ENCODE data around the gene UBC. TPM values are rescaled to one million over a fixed set of nuclear protein-coding genes. Genes with fewer than 3 reads are reported as not detected.

UBC gene
- total RNA-seq (1,000 to 10,000 TPM in 3 of 5 donors, 100 to 1,000 TPM in 2; 409 to 1,431 (median 1,065) TPM), polyA plus RNA-seq (1,000 to 10,000 TPM in 1 of 3 donors, 100 to 1,000 TPM in 2; 875 to 1,080 (median 957) TPM)
- long read RNA-seq, donor 1, transcript UBC-201 (2 exons, 2,688 nt), result minor isoform, 93 of 469 reads
- long read RNA-seq, donor 1, transcript UBC-205 (1 exons, 3,745 nt), result major isoform, 376 of 469 reads
- long read RNA-seq, donor 1, partial matches to known transcripts, result 0 of 469 reads
- long read RNA-seq, donor 1, other reads (novel, unspliced or antisense), result 0 of 469 reads
- long read RNA-seq, donor 2, transcript UBC-205 (1 exons, 3,745 nt), result major isoform, 344 of 503 reads
- long read RNA-seq, donor 2, transcript UBC-201 (2 exons, 2,688 nt), result minor isoform, 153 of 503 reads
- long read RNA-seq, donor 2, partial matches to known transcripts, result 0 of 503 reads
- long read RNA-seq, donor 2, other reads (novel, unspliced or antisense), result 6 of 503 reads
- long read RNA-seq, donor 3, transcript UBC-205 (1 exons, 3,745 nt), result major isoform, 280 of 406 reads
- long read RNA-seq, donor 3, transcript UBC-201 (2 exons, 2,688 nt), result minor isoform, 126 of 406 reads
- long read RNA-seq, donor 3, partial matches to known transcripts, result 0 of 406 reads
- long read RNA-seq, donor 3, other reads (novel, unspliced or antisense), result 0 of 406 reads
- long read RNA-seq, donor 4, transcript UBC-205 (1 exons, 3,745 nt), result major isoform, 32 of 55 reads
- long read RNA-seq, donor 4, transcript UBC-201 (2 exons, 2,688 nt), result minor isoform, 22 of 55 reads
- long read RNA-seq, donor 4, partial matches to known transcripts, result 0 of 55 reads
- long read RNA-seq, donor 4, other reads (novel, unspliced or antisense), result 0 of 55 reads
- long read RNA-seq, donor 5, transcript UBC-201 (2 exons, 2,688 nt), result minor isoform, 252 of 612 reads
- long read RNA-seq, donor 5, transcript UBC-205 (1 exons, 3,745 nt), result major isoform, 358 of 612 reads
- long read RNA-seq, donor 5, partial matches to known transcripts, result 0 of 612 reads
- long read RNA-seq, donor 5, other reads (novel, unspliced or antisense), result 0 of 612 reads
- long read RNA-seq, donor 6, transcript UBC-201 (2 exons, 2,688 nt), result minor isoform, 409 of 1,590 reads
- long read RNA-seq, donor 6, transcript UBC-205 (1 exons, 3,745 nt), result major isoform, 1,077 of 1,590 reads
- long read RNA-seq, donor 6, partial matches to known transcripts, result 6 of 1,590 reads
- long read RNA-seq, donor 6, other reads (novel, unspliced or antisense), result 96 of 1,590 reads
- long read RNA-seq, donor 7, transcript UBC-205 (1 exons, 3,745 nt), result major isoform, 420 of 717 reads
- long read RNA-seq, donor 7, transcript UBC-201 (2 exons, 2,688 nt), result minor isoform, 265 of 717 reads
- long read RNA-seq, donor 7, partial matches to known transcripts, result 31 of 717 reads
- long read RNA-seq, donor 7, other reads (novel, unspliced or antisense), result 0 of 717 reads
- long read RNA-seq, donor 8, transcript UBC-205 (1 exons, 3,745 nt), result major isoform, 436 of 636 reads
- long read RNA-seq, donor 8, transcript UBC-201 (2 exons, 2,688 nt), result minor isoform, 196 of 636 reads
- long read RNA-seq, donor 8, partial matches to known transcripts, result 0 of 636 reads
- long read RNA-seq, donor 8, other reads (novel, unspliced or antisense), result 0 of 636 reads
- long read RNA-seq, donor 9, transcript UBC-205 (1 exons, 3,745 nt), result major isoform, 411 of 591 reads
- long read RNA-seq, donor 9, transcript UBC-201 (2 exons, 2,688 nt), result minor isoform, 174 of 591 reads
- long read RNA-seq, donor 9, partial matches to known transcripts, result 5 of 591 reads
- long read RNA-seq, donor 9, other reads (novel, unspliced or antisense), result 0 of 591 reads
- long read RNA-seq, donor 10, transcript UBC-205 (1 exons, 3,745 nt), result major isoform, 193 of 285 reads
- long read RNA-seq, donor 10, transcript UBC-201 (2 exons, 2,688 nt), result minor isoform, 91 of 285 reads
- long read RNA-seq, donor 10, partial matches to known transcripts, result 0 of 285 reads
- long read RNA-seq, donor 10, other reads (novel, unspliced or antisense), result 0 of 285 reads

DNA sequence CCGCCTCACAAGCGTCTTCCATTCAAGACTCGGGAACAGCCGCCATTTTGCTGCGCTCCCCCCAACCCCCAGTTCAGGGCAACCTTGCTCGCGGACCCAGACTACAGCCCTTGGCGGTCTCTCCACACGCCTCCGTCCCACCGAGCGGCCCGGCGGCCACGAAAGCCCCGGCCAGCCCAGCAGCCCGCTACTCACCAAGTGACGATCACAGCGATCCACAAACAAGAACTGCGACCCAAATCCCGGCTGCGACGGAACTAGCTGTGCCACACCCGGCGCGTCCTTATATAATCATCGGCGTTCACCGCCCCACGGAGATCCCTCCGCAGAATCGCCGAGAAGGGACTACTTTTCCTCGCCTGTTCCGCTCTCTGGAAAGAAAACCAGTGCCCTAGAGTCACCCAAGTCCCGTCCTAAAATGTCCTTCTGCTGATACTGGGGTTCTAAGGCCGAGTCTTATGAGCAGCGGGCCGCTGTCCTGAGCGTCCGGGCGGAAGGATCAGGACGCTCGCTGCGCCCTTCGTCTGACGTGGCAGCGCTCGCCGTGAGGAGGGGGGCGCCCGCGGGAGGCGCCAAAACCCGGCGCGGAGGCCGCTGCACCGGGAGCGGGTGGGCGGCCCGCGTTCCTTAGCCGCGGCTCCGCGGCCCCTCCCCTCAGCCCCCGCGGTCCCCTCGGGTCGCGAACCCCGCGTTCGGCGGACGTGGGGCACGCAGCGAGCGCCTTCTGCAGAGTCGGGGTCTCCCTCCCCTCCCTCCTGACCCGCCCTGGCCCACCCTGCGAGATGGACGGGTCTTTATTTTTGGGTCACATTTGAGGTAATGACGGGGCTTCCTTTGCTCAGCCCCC is at the start of gene UBC:
TSS of gene UBC (minus strand) at position 259 of the 847 bp plus-strand sequence. CDS start 879 bp downstream, outside the sequence.
- TF ChIP-seq, protein P1, sequence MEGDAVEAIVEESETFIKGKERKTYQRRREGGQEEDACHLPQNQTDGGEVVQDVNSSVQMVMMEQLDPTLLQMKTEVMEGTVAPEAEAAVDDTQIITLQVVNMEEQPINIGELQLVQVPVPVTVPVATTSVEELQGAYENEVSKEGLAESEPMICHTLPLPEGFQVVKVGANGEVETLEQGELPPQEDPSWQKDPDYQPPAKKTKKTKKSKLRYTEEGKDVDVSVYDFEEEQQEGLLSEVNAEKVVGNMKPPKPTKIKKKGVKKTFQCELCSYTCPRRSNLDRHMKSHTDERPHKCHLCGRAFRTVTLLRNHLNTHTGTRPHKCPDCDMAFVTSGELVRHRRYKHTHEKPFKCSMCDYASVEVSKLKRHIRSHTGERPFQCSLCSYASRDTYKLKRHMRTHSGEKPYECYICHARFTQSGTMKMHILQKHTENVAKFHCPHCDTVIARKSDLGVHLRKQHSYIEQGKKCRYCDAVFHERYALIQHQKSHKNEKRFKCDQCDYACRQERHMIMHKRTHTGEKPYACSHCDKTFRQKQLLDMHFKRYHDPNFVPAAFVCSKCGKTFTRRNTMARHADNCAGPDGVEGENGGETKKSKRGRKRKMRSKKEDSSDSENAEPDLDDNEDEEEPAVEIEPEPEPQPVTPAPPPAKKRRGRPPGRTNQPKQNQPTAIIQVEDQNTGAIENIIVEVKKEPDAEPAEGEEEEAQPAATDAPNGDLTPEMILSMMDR (IDR thresholded peaks at IDR 0.05), result no peak
- TF ChIP-seq POLR2A (IDR thresholded peaks at IDR 0.05) (peak in 2 of 4 donors; percentile 100), EP300 (IDR thresholded peaks at IDR 0.05) (peak; percentile 79), POLR2AphosphoS5 (IDR thresholded peaks at IDR 0.05) (peak; percentile 98 to 100 (median 100))
- intact Hi-C loops (cut with DNase I; ENCODE audit: low total_unique reads), result no loop called here
- peak; percentile 93 to 96 for DNase-seq
- Histone ChIP-seq H3K27ac (peak within 1 kb of the TSS; percentile 98 to 100 (median 100)), H3K9me3 (no peaks in the 10 kb centered on the region), H3K4me1 (peaks cover 56 to 73% (median 71%) of the 10 kb centered on the region in 4 donors), H3K4me3 (peak within 1 kb of the TSS; percentile 79 to 88 (median 81)), H3K36me3 (peaks cover 17 to 35% (median 31%) of the 10 kb centered on the region in 4 donors), H3K27me3 (no peaks in the 10 kb centered on the region)
- 0 to 1% (median 0%) methylated on average over 46 to 85 of the region's 85 CpGs for WGBS, 5 donors

DNA sequence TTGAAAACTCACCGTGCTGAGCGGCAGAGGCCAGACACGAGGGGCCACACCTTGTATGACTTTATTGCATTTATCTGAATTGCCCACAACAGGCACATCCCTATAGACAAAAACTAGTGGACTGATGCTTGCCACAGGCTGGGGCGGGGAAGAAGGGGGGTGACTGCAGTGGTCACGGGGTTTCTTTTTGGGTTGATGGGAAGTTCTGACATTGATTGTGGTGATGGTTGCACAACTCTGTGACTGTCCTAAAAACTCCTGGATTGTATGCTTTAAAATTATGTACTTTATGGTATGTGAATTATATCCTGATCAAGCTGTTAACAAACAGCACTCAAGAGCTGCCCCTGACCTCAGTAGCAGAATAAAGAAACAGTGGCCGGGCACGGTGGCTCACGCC is 48.8 kb upstream of the UBC start:
- H3K9me3 ChIP-seq, result no peaks in the 10 kb centered on the region
- no peak overlapping the region for H3K27ac ChIP-seq
- WGBS, 5 donors, result 92 to 97% (median 93%) methylated on average over 8 of the region's 8 CpGs
- H3K27me3 ChIP-seq, result no peaks in the 10 kb centered on the region
- DNase-seq, result no peak
- no peak for TF ChIP-seq POLR2A (IDR thresholded peaks at IDR 0.05)
- TF ChIP-seq POLR2AphosphoS5 (IDR thresholded peaks at IDR 0.05), result no peak
- no peak for TF ChIP-seq EP300 (IDR thresholded peaks at IDR 0.05)
- TF ChIP-seq, protein P1 (IDR thresholded peaks at IDR 0.05), result no peak
- no peak overlapping the region for H3K4me3 ChIP-seq
- H3K36me3 ChIP-seq, result peaks cover 48 to 100% (median 97%) of the 10 kb centered on the region in 4 donors
- intact Hi-C loops (cut with DNase I; ENCODE audit: low total_unique reads), result no loop called here
- H3K4me1 ChIP-seq, result no peaks in the 10 kb centered on the region

DNA sequence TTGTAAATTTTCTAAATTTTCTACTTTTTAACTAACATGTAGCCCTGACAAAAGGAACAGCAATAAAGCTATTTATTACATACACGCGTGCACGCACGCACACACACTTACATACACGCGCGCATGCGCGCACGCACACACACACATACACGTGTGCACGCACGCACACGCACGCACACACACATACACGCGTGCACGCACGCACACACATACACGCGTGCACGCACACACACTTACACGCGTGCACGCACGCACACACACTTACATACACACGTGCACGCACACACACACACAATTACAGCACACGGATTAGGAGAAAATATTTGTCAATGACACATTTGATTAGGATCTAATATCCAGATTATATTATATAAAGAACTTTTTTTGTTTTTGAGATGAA is 46.6 kb upstream of the UBC start:
- H3K4me3 ChIP-seq, result no peak overlapping the region
- peaks cover 49 to 100% (median 97%) of the 10 kb centered on the region in 4 donors for H3K36me3 ChIP-seq
- intact Hi-C loops (cut with DNase I; ENCODE audit: low total_unique reads), result no loop called here
- H3K27ac ChIP-seq, result no peak overlapping the region
- no peaks in the 10 kb centered on the region for H3K27me3 ChIP-seq
- H3K9me3 ChIP-seq, result no peaks in the 10 kb centered on the region
- TF ChIP-seq POLR2A (IDR thresholded peaks at IDR 0.05) (no peak), EP300 (IDR thresholded peaks at IDR 0.05) (no peak), POLR2AphosphoS5 (IDR thresholded peaks at IDR 0.05) (no peak)
- TF ChIP-seq, protein P1 (IDR thresholded peaks at IDR 0.05), result no peak
- H3K4me1 ChIP-seq, result no peaks in the 10 kb centered on the region
- 83 to 94% (median 92%) methylated on average over 29 of the region's 29 CpGs for WGBS, 5 donors
- no peak for DNase-seq

All from stomach (tissue), 19 donors.